CD14-positive monocyte (primary cell): ENCODE data around the gene C1orf105. TPM values are rescaled to one million over a fixed set of nuclear protein-coding genes. Genes with fewer than 3 reads are reported as not detected.

Experiments
- DNase-seq, 3 donors: peaks; one replicate each; pipeline ENCODE4 v3.0.0-alpha.2; 2011 to 2022
- H2AFZ ChIP-seq: 2 replicates; pipeline ENCODE4 v1.6.0; 2012; ENCODE audit warnings: mild to moderate bottlenecking, low read depth, low read length, inconsistent platforms; ENCODE audit not compliant: insufficient read depth, poor library complexity, severe bottlenecking
- H3K27ac ChIP-seq, 2 donors: 1 replicate in 1 of 2; 2 replicates in 1 of 2; pipeline ENCODE4 v1.5.1; 2012 to 2013; ENCODE audit warnings: low read length in 2 of 2, control low read depth in 1 of 2, inconsistent platforms in 1 of 2, low read depth in 1 of 2, mild to moderate bottlenecking in 1 of 2
- H3K27me3 ChIP-seq, 2 donors: one replicate each; pipeline versions ENCODE4 v1.6.0 to v1.6.1; 2011 to 2013; ENCODE audit warnings: low read length in 2 of 2; ENCODE audit not compliant: control insufficient read depth in 2 of 2, insufficient read depth in 2 of 2
- H3K36me3 ChIP-seq, 2 donors: replicated peaks in 1 of 2; 1 replicate in 1 of 2; 2 replicates in 1 of 2; pipeline versions ENCODE4 v1.5.1 to v1.6.1; 2012 to 2013; ENCODE audit warnings: low read length in 2 of 2, control low read depth in 1 of 2, inconsistent platforms in 1 of 2, mild to moderate bottlenecking in 1 of 2; ENCODE audit not compliant: insufficient read depth in 2 of 2, control insufficient read depth in 1 of 2
- H3K4me1 ChIP-seq, 2 donors: 1 replicate in 1 of 2; 2 replicates in 1 of 2; pipeline versions ENCODE4 v1.5.1 to v1.6.1; 2012 to 2013; ENCODE audit warnings: low read length in 2 of 2, control low read depth in 1 of 2, inconsistent platforms in 1 of 2, mild to moderate bottlenecking in 1 of 2, moderate library complexity in 1 of 2; ENCODE audit not compliant: insufficient read depth in 2 of 2, control insufficient read depth in 1 of 2
- H3K4me2 ChIP-seq: replicated peaks from 2 replicates; pipeline ENCODE3; 2012; ENCODE audit warnings: low read length, moderate library complexity, mild to moderate bottlenecking; ENCODE audit not compliant: poor library complexity, severe bottlenecking; ENCODE audit errors: extremely low read depth
- H3K4me3 ChIP-seq, 3 experiments: fragments of 200-600 bp in 1 of 3; sonication (generic) in 1 of 3; replicated peaks in 1 of 3; 1 replicate in 2 of 3; 2 replicates in 1 of 3; pipeline ENCODE4 v1.5.1; 2011 to 2013; ENCODE audit warnings: low read length in 3 of 3, mild to moderate bottlenecking in 3 of 3, control low read depth in 2 of 3, low read depth in 2 of 3, inconsistent platforms in 1 of 3, moderate library complexity in 1 of 3
- H3K79me2 ChIP-seq: 2 replicates; pipeline ENCODE4 v1.6.0; 2012; ENCODE audit warnings: mild to moderate bottlenecking, control low read depth, inconsistent platforms, low read length, moderate library complexity; ENCODE audit not compliant: insufficient read depth
- H3K9ac ChIP-seq: 2 replicates; pipeline ENCODE4 v1.6.0; 2017; ENCODE audit warnings: low read length, mild to moderate bottlenecking; ENCODE audit not compliant: insufficient read depth, poor library complexity, severe bottlenecking
- H3K9me3 ChIP-seq, 2 donors: replicated peaks in 1 of 2; 1 replicate in 1 of 2; 2 replicates in 1 of 2; pipeline versions ENCODE4 v1.5.1 to v1.6.1; 2012 to 2013; ENCODE audit warnings: low read length in 2 of 2, control low read depth in 1 of 2; ENCODE audit not compliant: control insufficient read depth in 1 of 2, insufficient read depth in 1 of 2
- H4K20me1 ChIP-seq: 2 replicates; pipeline ENCODE4 v1.6.0; 2012; ENCODE audit warnings: mild to moderate bottlenecking, low read length, control low read depth, moderate library complexity; ENCODE audit not compliant: insufficient read depth
- H3K27ac Mint-ChIP-seq, 7 donors: one replicate each; pipeline ENCODE4 v1.8.0; 2020; ENCODE audit warnings: mild to moderate bottlenecking in 7 of 7, mixed read lengths in 7 of 7, moderate library complexity in 6 of 7, inconsistent platforms in 2 of 7
- H3K27me3 Mint-ChIP-seq, 3 donors: one replicate each; pipeline ENCODE4 v1.8.0; 2021 to 2022; ENCODE audit warnings: low read depth in 3 of 3, mild to moderate bottlenecking in 3 of 3, mixed read lengths in 3 of 3, moderate library complexity in 3 of 3, inconsistent platforms in 1 of 3
- H3K36me3 Mint-ChIP-seq, 2 donors: one replicate each; pipeline ENCODE4 v1.8.0; 2020; ENCODE audit warnings: mixed read lengths in 2 of 2, inconsistent platforms in 1 of 2, mild to moderate bottlenecking in 1 of 2
- H3K4me1 Mint-ChIP-seq: one replicate; pipeline ENCODE4 v1.8.0; 2020; ENCODE audit warnings: mild to moderate bottlenecking, mixed read lengths
- H3K4me3 Mint-ChIP-seq, 2 donors: one replicate each; pipeline ENCODE4 v1.8.0; 2020; ENCODE audit warnings: mild to moderate bottlenecking in 2 of 2, mixed read lengths in 2 of 2, moderate library complexity in 1 of 2
- H3K9me3 Mint-ChIP-seq, 7 donors: one replicate each; pipeline ENCODE4 v1.8.0; 2020 to 2022; ENCODE audit warnings: mixed read lengths in 7 of 7, mild to moderate bottlenecking in 6 of 7, moderate library complexity in 6 of 7, inconsistent platforms in 2 of 7
- CTCF ChIP-seq: fragments of 200-600 bp; IDR thresholded peaks from one replicate; pipeline ENCODE4 v1.8.0; 2022; ENCODE audit warnings: antibody characterized with exemption, mild to moderate bottlenecking
- WGBS: methylation state at CpG from one replicate; pipeline ENCODE4 v1.1.5; 2013; ENCODE audit warnings: missing lambda C conversion rate; ENCODE audit not compliant: insufficient coverage; 5-methylcytosine and 5-hydroxymethylcytosine counted together
- intact Hi-C, 2 donors: fragments of 100-400 bp; cut with micrococcal nuclease; formaldehyde crosslinking; loops; one replicate each; pipeline versions ENCODE4 v1.15.0 to v1.15.1; 2023
- polyA plus RNA-seq, 3 donors: library from polyadenylated mRNA; depleted of rRNA in 1 of 3; unstranded in 2 of 3; stranded (reverse) in 1 of 3; fragments of 300-500 nt in 2 of 3; fragments of >200 nt in 1 of 3; fragmentation: Illumina TruSeq in 2 of 3; gene quantifications; 1 replicate in 2 of 3; 2 replicates in 1 of 3; pipeline ENCODE4 v1.2.3, GENCODE V29; 2012 to 2021

Gene C1orf105
- polyA plus RNA-seq, 3 donors = not detected

- Histone ChIP-seq H3K4me3 (peak overlapping the region in 1 of 3 experiments; percentile 6), H3K4me2 (peak overlapping the region; percentile 27), H3K4me1 (peaks cover 35 to 45% of the 10 kb centered on the region in 2 donors), H3K79me2 (no peaks in the 10 kb centered on the region), H3K9me3 (no peaks in the 10 kb centered on the region), H4K20me1 (no peaks in the 10 kb centered on the region), H2AFZ (peak overlapping the region; percentile 25), H3K9ac (no peak overlapping the region), H3K27me3 (no peaks in the 10 kb centered on the region), H3K27ac (peak overlapping the region in 1 of 2 donors; percentile 72), H3K36me3 (no peaks in the 10 kb centered on the region)
- no peak overlapping the region for H3K4me3 Mint-ChIP-seq
- peaks cover 60% of the 10 kb centered on the region for H3K4me1 Mint-ChIP-seq
- H3K27ac Mint-ChIP-seq = peak overlapping the region in 4 of 7 donors; percentile 59 to 84 (median 72)
- H3K36me3 Mint-ChIP-seq = no peaks in the 10 kb centered on the region
- no peak for DNase-seq
- H3K27me3 Mint-ChIP-seq = no peaks in the 10 kb centered on the region
- peaks cover 0 to 11% (median 2%) of the 10 kb centered on the region in 7 donors for H3K9me3 Mint-ChIP-seq
- no peak for TF ChIP-seq CTCF
- intact Hi-C loops = no loop called here
These were observed 53.4 kb downstream of the C1orf105 start for GRCh38 chr1:172473842-172474241.

- Histone ChIP-seq H3K9me3 (no peaks in the 10 kb centered on the region), H4K20me1 (no peaks in the 10 kb centered on the region), H3K36me3 (no peaks in the 10 kb centered on the region), H3K27ac (no peak overlapping the region), H3K79me2 (no peaks in the 10 kb centered on the region), H2AFZ (no peak overlapping the region), H3K4me2 (no peak overlapping the region), H3K4me3 (no peak overlapping the region), H3K4me1 (peaks cover 26 to 37% of the 10 kb centered on the region in 2 donors), H3K9ac (no peak overlapping the region), H3K27me3 (no peaks in the 10 kb centered on the region)
- Mint-ChIP-seq H3K36me3 (no peaks in the 10 kb centered on the region), H3K27ac (peak overlapping the region in 1 of 7 donors; percentile 4), H3K27me3 (no peaks in the 10 kb centered on the region), H3K4me3 (no peak overlapping the region), H3K4me1 (peaks cover 48% of the 10 kb centered on the region), H3K9me3 (peaks cover 0 to 5% (median 2%) of the 10 kb centered on the region in 7 donors)
- 93% methylated on average over 1 of the region's 4 CpGs for WGBS
- intact Hi-C loops = no loop called here
- DNase-seq = no peak
- no peak for TF ChIP-seq CTCF
These were observed 55.8 kb downstream of the C1orf105 start for GRCh38 chr1:172476218-172476811.
